ENCODE data around the gene SYNPO2. TPM values are rescaled to one million over a fixed set of nuclear protein-coding genes. Genes with fewer than 3 reads are reported as not detected.

The SYNPO2 gene, protein sequence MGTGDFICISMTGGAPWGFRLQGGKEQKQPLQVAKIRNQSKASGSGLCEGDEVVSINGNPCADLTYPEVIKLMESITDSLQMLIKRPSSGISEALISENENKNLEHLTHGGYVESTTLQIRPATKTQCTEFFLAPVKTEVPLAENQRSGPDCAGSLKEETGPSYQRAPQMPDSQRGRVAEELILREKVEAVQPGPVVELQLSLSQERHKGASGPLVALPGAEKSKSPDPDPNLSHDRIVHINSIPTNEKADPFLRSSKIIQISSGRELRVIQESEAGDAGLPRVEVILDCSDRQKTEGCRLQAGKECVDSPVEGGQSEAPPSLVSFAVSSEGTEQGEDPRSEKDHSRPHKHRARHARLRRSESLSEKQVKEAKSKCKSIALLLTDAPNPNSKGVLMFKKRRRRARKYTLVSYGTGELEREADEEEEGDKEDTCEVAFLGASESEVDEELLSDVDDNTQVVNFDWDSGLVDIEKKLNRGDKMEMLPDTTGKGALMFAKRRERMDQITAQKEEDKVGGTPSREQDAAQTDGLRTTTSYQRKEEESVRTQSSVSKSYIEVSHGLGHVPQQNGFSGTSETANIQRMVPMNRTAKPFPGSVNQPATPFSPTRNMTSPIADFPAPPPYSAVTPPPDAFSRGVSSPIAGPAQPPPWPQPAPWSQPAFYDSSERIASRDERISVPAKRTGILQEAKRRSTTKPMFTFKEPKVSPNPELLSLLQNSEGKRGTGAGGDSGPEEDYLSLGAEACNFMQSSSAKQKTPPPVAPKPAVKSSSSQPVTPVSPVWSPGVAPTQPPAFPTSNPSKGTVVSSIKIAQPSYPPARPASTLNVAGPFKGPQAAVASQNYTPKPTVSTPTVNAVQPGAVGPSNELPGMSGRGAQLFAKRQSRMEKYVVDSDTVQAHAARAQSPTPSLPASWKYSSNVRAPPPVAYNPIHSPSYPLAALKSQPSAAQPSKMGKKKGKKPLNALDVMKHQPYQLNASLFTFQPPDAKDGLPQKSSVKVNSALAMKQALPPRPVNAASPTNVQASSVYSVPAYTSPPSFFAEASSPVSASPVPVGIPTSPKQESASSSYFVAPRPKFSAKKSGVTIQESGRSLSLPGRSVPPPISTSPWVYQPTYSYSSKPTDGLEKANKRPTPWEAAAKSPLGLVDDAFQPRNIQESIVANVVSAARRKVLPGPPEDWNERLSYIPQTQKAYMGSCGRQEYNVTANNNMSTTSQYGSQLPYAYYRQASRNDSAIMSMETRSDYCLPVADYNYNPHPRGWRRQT
- 1 to 10 TPM in 1 of 2 experiments, under 1 TPM in 1; 0.96 to 1.2 TPM for total RNA-seq

DNA sequence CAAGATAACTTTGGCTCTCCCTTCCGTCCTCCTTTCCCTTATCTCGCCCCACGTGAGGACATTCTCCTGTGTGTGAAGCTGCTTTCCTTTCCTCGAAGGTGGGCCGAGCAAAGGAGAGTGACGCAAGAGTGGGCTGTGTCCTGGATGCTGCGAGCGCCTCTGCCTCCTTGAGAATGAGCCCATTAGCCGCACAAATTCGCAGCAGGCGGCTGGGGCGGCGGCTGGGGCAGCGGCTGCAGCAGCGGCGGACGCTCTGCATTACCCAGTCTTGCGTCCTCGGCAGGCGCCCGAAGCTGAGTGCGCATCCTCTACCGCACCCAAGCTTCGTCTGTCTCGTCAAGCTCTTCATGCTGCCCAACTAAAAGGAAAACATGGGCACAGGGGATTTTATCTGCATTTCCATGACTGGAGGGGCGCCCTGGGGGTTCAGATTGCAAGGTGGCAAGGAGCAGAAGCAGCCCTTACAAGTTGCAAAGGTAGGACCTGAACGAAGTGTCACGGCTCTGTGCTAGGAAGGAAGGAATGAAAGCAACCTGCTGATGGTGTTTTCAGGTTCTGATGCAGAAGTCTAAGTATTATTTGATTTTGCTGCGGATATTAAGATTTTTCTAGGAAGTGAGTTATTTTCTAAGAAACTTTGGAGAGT, at the start of gene SYNPO2:
Gene SYNPO2 (plus strand): TSS at position 189 of the 646 bp plus-strand sequence. CDS start 183 bp downstream, at position 372.
- peak within 1 kb of the TSS; percentile 73 for H3K4me3 Mint-ChIP-seq
- H3K27me3 Mint-ChIP-seq = peaks cover 44% of the 10 kb centered on the region
- ATAC-seq (ENCODE audit: low read depth) = peak; percentile 90
- POLR2A ChIA-PET = no interaction called here
- H3K4me1 Mint-ChIP-seq = peaks cover 11% of the 10 kb centered on the region
- peak; percentile 63 for DNase-seq
- H3K36me3 Mint-ChIP-seq = no peaks in the 10 kb centered on the region
- H3K9me3 Mint-ChIP-seq = no peaks in the 10 kb centered on the region
- H3K27ac Mint-ChIP-seq = peak within 1 kb of the TSS; percentile 11

DNA sequence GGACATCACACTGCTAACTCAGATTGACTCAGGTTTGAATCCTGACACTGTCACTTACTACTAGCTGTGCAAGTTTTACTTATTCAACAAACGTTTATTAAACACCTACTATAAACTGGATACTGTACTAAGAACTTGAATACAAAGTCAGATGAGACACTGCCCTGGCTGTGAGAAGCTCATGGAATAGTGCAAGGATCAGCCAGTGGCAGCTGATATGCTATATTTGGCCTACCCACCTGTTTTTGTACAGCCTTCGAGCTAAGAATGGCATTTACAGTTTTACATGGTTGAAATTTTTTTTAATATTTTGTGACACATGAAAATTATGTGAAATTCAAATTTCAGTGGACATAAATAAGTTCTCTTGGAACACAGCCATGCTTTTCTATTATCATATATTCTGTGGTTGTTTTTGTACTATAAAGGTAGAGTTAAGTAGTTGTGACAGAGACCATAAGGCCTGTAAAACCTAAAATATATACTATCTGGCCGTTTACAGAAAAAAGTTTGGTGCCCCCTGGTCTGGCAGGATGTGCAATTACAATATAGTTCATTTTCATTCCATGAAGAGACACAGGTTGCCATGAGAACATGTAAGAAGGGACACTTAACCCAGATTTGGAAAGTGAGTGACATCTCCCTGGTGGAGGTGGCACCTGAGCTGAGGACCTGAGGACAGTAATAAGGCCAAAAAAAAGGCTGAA, 49.3 kb upstream of the SYNPO2 start:
- Mint-ChIP-seq H3K4me3 (no peak overlapping the region), H3K9me3 (no peaks in the 10 kb centered on the region), H3K4me1 (peaks cover 13% of the 10 kb centered on the region), H3K27me3 (peaks cover 8% of the 10 kb centered on the region), H3K36me3 (no peaks in the 10 kb centered on the region), H3K27ac (no peak overlapping the region)
- ATAC-seq (ENCODE audit: low read depth) (no peak), DNase-seq (no peak)
- POLR2A ChIA-PET = no interaction called here

DNA sequence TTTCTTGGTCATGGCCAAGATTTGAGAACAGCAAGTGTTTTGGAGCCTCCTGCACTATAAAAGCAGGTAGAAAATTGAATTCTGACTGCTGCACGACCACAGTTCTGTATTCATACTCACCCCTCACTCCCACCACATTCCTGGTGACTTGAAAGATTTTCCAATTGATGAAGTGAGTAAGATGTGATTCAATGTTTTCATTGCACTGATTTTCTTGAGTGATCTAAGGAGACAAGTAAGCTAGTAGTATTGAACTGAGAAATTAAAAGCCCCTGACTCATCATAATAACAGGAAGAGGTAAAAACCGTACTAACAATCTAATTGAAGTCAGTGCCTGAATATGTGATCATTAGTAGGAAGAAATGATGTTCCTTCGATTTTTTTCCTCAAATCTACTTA, 46.6 kb upstream of the SYNPO2 start:
- DNase-seq (no peak), ATAC-seq (ENCODE audit: low read depth) (no peak)
- H3K4me3 Mint-ChIP-seq = no peak overlapping the region
- POLR2A ChIA-PET = no interaction called here
- H3K27ac Mint-ChIP-seq = no peak overlapping the region
- H3K4me1 Mint-ChIP-seq = no peaks in the 10 kb centered on the region
- H3K27me3 Mint-ChIP-seq = peaks cover 11% of the 10 kb centered on the region
- no peaks in the 10 kb centered on the region for H3K36me3 Mint-ChIP-seq
- no peaks in the 10 kb centered on the region for H3K9me3 Mint-ChIP-seq

DNA sequence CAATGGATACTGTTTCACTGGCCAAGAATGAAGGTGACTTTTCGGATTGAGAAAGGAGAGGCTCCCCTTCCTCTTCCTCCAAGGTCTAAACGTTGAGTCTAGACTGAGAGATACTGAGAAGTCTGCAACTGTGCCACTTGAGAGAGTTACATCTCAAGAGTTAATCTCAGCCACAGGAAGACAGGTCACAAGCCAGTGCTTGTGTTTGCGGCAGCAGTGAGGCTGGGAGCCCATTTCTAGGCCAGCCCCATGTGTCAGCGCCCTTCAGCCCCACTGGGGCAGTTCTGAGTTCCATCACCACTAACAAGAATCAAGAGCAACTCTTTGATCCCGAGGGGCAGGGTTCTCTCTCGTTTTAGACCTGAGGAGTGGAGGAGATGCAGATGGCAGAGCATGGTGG, 45.4 kb upstream of the SYNPO2 start:
- Mint-ChIP-seq H3K4me3 (no peak overlapping the region), H3K27me3 (peaks cover 11% of the 10 kb centered on the region), H3K4me1 (no peaks in the 10 kb centered on the region), H3K36me3 (no peaks in the 10 kb centered on the region), H3K9me3 (no peaks in the 10 kb centered on the region), H3K27ac (no peak overlapping the region)
- POLR2A ChIA-PET = no interaction called here
- ATAC-seq (ENCODE audit: low read depth) (no peak), DNase-seq (no peak)

DNA sequence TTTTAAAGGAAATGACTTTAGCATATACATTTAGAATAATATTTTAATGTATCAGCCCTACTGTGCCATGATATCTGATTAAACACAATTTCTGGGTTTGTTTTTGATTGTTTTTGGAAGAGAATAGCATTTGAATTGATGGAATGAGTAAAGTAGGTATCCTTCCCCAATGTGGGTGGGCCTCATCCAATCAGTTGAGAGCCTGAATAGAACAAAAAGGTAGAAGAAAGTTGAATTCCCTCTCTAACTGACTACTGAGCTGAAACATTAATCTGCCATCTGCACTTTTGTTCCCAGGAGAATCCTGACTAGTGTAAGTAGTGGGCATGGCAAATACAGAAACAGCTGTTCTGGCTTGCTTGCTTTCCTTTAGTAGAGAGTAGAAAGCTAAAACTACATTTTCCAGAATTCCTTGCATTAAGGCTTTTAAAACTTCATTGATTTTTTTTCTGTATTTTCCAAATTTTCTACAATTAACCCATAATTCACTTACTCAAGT, 43.1 kb upstream of the SYNPO2 start:
- no peak overlapping the region for H3K4me3 Mint-ChIP-seq
- peaks cover 4% of the 10 kb centered on the region for H3K36me3 Mint-ChIP-seq

DNA sequence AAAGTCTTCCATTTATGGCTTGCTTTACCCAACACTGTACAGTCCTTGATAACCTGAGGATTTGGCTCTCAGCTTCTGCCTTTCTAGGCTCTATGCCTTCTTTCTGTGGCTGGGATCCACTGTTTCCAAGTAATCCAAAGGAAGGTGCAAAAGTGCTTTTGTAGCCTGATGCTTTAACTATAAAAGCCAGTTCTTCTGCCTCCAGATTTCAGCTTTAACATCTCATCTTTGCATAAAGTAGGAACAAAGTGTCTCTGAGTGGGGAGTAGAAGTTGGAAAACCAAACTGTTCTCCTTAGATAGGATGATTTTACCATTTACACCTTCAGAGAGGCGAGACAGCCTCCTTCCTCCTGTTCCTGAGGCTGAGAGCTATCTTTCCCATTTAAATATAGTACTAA, 41.7 kb upstream of the SYNPO2 start:
- ATAC-seq (ENCODE audit: low read depth) (no peak), DNase-seq (no peak)
- POLR2A ChIA-PET = no interaction called here
- no peak overlapping the region for H3K27ac Mint-ChIP-seq
- no peak overlapping the region for H3K4me3 Mint-ChIP-seq
- H3K36me3 Mint-ChIP-seq = peaks cover 5% of the 10 kb centered on the region
- H3K27me3 Mint-ChIP-seq = peaks cover 4% of the 10 kb centered on the region
- no peaks in the 10 kb centered on the region for H3K9me3 Mint-ChIP-seq
- peaks cover 15% of the 10 kb centered on the region for H3K4me1 Mint-ChIP-seq

More for the DNA sequence above, 43.1 kb upstream of the SYNPO2 start:
- H3K9me3 Mint-ChIP-seq = no peaks in the 10 kb centered on the region
- ATAC-seq (ENCODE audit: low read depth) (no peak), DNase-seq (no peak)
- peaks cover 4% of the 10 kb centered on the region for H3K27me3 Mint-ChIP-seq
- POLR2A ChIA-PET = no interaction called here
- H3K4me1 Mint-ChIP-seq = peaks cover 7% of the 10 kb centered on the region
- no peak overlapping the region for H3K27ac Mint-ChIP-seq

DNA sequence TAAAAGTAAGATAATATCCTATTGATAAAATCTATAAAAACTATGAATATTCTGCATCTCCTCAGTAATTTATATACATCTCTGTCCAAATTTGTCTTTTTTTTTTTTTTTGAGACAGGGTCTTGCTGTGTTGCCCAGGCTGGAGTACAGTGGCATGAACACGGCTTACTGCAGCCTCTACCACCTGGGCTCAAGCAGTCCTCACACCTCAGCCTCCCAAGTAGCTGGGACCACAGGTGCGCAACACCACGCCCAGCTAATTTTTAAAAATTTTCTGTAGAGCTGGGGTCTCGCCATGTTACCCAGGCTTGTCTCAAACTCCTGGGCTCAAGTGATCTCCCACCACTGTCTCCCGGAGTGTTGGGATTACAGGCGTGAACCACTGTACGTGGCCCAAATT, 40.4 kb upstream of the SYNPO2 start:
- POLR2A ChIA-PET = interaction anchor here (0.7 kb wide), 1 partner anchor 533 kb away, joined by 3 read pairs; no protein-coding TSS in a partner anchor
- peaks cover 11% of the 10 kb centered on the region for H3K36me3 Mint-ChIP-seq

DNA sequence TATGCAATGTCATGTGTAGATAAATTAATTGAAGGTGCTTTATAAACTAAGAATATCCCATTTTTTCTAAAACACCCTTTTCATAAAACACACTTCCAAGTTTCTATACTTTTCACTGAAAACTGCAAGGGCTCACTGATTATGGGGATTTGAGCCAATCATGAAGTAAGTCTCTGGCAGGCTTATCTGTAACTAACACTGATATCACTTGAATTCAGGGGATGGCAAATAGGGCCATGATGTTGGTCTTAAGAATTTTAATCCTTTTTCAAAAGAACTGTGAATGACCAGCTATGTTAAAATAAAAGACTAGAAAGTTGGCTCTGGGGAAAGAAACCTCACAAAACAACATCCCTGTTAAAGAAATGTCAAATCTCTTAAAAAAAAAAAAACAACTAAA, 39.8 kb upstream of the SYNPO2 start:
- peaks cover 4% of the 10 kb centered on the region for H3K27me3 Mint-ChIP-seq
- peaks cover 21% of the 10 kb centered on the region for H3K4me1 Mint-ChIP-seq
- no peak overlapping the region for H3K27ac Mint-ChIP-seq
- POLR2A ChIA-PET = no interaction called here
- no peak for ATAC-seq (ENCODE audit: low read depth)
- no peak overlapping the region for H3K4me3 Mint-ChIP-seq
- no peak for DNase-seq
- no peaks in the 10 kb centered on the region for H3K9me3 Mint-ChIP-seq
- H3K36me3 Mint-ChIP-seq = peaks cover 11% of the 10 kb centered on the region

More for the DNA sequence above, 40.4 kb upstream of the SYNPO2 start:
- ATAC-seq (ENCODE audit: low read depth) = no peak
- H3K27me3 Mint-ChIP-seq = peaks cover 4% of the 10 kb centered on the region
- no peak for DNase-seq
- H3K9me3 Mint-ChIP-seq = no peaks in the 10 kb centered on the region
- H3K27ac Mint-ChIP-seq = no peak overlapping the region
- H3K4me3 Mint-ChIP-seq = no peak overlapping the region
- peaks cover 21% of the 10 kb centered on the region for H3K4me1 Mint-ChIP-seq

DNA sequence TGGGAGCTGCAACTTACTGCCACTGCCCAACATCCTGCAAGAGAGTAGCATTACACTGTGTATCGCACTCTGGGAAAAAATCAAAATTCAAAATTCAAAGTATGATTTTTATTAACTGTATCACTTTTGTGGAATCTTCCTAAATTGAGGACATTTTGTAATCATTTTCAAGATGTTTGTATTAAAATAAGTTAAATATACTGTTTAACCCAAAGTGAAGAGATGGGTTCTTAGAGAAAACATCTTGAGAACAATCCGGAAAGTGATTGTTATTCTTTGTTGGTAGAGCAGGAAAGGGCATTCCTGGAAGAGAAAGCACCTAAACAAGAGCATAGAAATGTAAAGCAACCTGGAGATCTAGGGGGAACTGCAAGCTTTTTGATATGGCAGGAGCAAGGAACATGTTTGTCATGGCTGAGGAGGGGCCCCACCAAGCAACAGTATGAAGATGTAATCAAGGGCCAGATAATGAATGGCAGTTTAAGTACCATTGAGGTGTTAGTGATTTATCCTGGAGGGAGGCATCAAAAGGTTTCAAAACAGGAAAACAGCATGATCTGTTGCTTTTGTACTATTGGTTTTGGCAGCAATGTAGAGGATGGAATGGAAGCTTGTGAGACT, 38.7 kb upstream of the SYNPO2 start:
- POLR2A ChIA-PET = interaction anchor here (2.2 kb wide), 1 partner anchor 14 kb away, joined by 13 read pairs; the partner anchor contains the start of gene SEC24D
- no peaks in the 10 kb centered on the region for H3K9me3 Mint-ChIP-seq
- no peak for DNase-seq

DNA sequence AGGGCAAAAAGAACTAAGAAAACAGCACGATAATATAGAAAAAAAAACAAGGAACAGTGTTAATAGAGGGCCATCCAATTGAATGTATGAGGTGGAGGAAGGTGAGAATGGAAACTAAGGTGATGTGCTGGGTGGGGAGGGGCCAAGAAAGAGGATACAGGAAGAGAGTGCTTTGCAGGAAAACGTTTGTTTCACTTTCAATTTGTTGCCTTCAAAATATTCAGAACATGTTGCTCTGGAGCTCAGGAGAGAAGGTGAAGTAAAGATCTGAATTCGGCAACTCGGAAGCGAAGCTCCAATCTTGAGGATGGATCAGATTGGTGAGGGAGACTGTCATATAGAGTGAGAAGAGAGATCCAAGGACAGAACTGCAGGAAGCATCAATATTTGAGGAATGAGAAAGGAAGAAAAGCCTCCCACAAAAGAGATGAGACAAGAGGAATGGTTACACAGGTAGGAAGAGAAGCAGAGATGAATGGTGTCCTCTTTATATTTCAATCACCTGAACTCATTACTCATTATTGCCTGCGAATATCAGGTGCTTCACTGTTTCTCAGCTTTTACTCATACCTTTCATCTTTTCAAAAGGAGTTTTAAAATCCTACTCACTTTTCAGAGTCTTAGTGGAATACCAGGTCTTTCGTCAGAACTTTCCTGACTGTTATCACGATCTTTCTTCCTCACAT, 38.0 kb upstream of the SYNPO2 start:
- H3K9me3 Mint-ChIP-seq = no peaks in the 10 kb centered on the region
- H3K27ac Mint-ChIP-seq = peak overlapping the region; percentile 93
- peak; percentile 98 for ATAC-seq (ENCODE audit: low read depth)
- peaks cover 11% of the 10 kb centered on the region for H3K36me3 Mint-ChIP-seq
- DNase-seq = no peak
- H3K4me1 Mint-ChIP-seq = peaks cover 21% of the 10 kb centered on the region
- POLR2A ChIA-PET = interaction anchor here (2.2 kb wide), 1 partner anchor 14 kb away, joined by 13 read pairs; the partner anchor contains the start of gene SEC24D
- H3K4me3 Mint-ChIP-seq = peak overlapping the region; percentile 89
- H3K27me3 Mint-ChIP-seq = peaks cover 4% of the 10 kb centered on the region

More for the DNA sequence above, 38.7 kb upstream of the SYNPO2 start:
- Mint-ChIP-seq H3K36me3 (peaks cover 11% of the 10 kb centered on the region), H3K27me3 (peaks cover 4% of the 10 kb centered on the region), H3K27ac (peak overlapping the region; percentile 93), H3K4me3 (peak overlapping the region; percentile 89), H3K4me1 (peaks cover 21% of the 10 kb centered on the region)
- peak; percentile 19 for ATAC-seq (ENCODE audit: low read depth)

DNA sequence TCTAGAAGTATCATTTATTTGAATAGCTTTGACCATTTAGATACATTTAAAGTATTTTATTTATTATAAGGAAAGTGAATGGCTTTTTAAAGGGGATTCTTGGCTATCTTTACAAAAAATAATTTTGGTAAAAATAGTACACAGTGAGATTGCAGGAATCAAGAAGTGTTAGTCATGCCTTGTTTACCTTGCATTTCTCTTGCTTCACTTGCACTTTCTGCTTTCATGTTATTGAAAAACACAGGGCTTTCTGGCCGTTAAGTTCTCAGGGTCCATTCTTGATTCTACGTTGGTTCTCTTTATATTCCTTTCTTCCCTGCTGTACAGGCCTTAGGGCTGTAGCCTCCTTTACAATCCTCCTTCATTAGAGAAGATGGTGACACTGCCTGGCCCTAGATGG, 30.9 kb upstream of the SYNPO2 start:
- POLR2A ChIA-PET = no interaction called here
- H3K9me3 Mint-ChIP-seq = no peaks in the 10 kb centered on the region
- H3K36me3 Mint-ChIP-seq = no peaks in the 10 kb centered on the region
- no peak overlapping the region for H3K27ac Mint-ChIP-seq
- H3K4me3 Mint-ChIP-seq = no peak overlapping the region
- H3K4me1 Mint-ChIP-seq = no peaks in the 10 kb centered on the region
- ATAC-seq (ENCODE audit: low read depth) = no peak
- no peaks in the 10 kb centered on the region for H3K27me3 Mint-ChIP-seq
- DNase-seq = no peak

Data from activated naive CD8-positive, alpha-beta T cell treated with anti-CD3 and anti-CD28 coated beads, Interleukin-2, amount 10 ng/mL, durations not matched to agents 7 days and 5 days (primary cell).